GM18502 (cell line): Measurements from ENCODE around the gene NUP155.
A peak's percentile ranks its signal among the peaks of the same experiment; 100 is the strongest.
"Not testable (repeated sequence)": the region's sequence is repeated elsewhere in the genome, so short reads cannot be mapped to it uniquely, and the experiment has no call there.

Source experiments
- ATAC-seq: cut with Tn5 transposase; IDR thresholded peaks from one replicate; pipeline ENCODE4 v1.9.1; 2021; ENCODE audit warnings: mild to moderate bottlenecking; ENCODE audit not compliant: unreplicated experiment, poor library complexity

The NUP155 gene

GRCh38 chr5:37370864-37371726 is at the start of gene NUP155:
TSS of gene NUP155 (minus strand) at chr5:37371106. CDS start at chr5:37370977, 129 bp downstream.
- peak; percentile 95 for ATAC-seq

- no peak for ATAC-seq
Observed at GRCh38 chr5:37417347-37417746, 46.4 kb upstream of the NUP155 start.

DNA sequence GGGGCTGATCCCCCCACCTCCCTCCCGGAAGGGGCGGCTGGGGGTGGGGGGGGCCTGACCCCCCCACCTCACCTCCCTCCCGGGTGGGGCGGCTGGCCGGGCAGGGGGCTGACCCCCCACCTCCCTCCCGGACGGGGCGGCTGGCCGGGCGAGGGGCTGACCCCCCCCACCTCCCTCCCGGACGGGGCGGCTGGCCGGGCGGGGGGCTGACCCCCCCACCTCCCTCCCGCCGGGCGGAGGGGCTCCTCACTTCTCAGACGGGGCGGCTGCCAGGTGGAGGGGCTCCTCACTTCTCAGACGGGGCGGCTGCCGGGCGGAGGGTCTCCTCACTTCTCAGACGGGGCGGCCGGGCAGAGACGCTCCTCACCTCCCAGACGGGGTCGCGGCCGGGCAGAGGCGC is 44.5 kb upstream of the NUP155 start:
- not testable (repeated sequence) for ATAC-seq

DNA sequence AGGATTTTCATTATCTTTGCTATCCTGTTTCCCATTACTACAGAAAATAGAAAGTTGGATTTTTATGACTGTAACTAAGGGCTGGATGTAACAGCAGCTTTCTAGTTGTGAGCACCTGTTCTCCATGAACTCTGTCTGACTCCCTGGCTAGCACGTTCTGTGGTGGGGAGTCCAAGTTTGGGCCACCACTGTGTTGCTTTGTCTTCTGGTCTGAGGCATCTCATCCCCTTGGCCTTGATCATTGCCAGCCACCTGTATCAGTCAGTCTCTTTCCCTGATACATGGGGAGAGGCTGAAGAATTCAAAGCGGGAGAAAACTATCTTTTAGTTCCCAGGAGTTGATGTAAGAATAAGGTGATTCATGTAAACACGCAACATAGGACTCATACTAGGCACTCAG is 41.6 kb upstream of the NUP155 start:
- ATAC-seq, result no peak

- ATAC-seq, result no peak
Observed at GRCh38 chr5:37400501-37400900, 29.6 kb upstream of the NUP155 start.

GRCh38 chr5:37396352-37396751 is 25.4 kb upstream of the NUP155 start:
- ATAC-seq, result no peak

GRCh38 chr5:37391591-37391990 is 20.7 kb upstream of the NUP155 start:
- no peak for ATAC-seq

- ATAC-seq, result peak; percentile 98
Observed at GRCh38 chr5:37379100-37379628, 8.3 kb upstream of the NUP155 start, which contains the start of gene WDR70. TSS of gene WDR70 (plus strand) at chr5:37379318. CDS start at chr5:37379368, 50 bp downstream.

- not testable (repeated sequence) for ATAC-seq
Observed at GRCh38 chr5:37378066-37378465, 7.2 kb upstream of the NUP155 start.

DNA sequence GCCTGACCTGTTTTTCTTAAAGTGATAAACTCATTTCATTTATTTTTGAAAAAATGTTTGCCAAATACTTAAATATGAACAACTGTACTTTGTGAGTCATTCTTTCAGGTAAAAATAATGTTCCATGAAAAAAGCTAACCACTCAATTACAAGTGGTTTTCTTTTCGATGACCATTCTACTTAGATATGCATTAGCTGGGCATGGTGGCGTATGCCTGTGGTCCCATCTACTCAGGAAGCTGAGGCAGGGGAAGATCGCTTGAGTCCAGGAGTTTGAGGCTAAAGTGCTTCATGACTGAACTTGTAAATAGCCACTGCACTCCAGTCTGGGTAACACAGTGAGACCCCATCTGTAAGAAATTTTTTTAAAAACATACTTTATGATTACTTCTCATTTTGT is 4.2 kb upstream of the NUP155 start:
- no peak for ATAC-seq

GRCh38 chr5:37370550-37370863 is 399 bp downstream of the NUP155 start:
- no peak for ATAC-seq

DNA sequence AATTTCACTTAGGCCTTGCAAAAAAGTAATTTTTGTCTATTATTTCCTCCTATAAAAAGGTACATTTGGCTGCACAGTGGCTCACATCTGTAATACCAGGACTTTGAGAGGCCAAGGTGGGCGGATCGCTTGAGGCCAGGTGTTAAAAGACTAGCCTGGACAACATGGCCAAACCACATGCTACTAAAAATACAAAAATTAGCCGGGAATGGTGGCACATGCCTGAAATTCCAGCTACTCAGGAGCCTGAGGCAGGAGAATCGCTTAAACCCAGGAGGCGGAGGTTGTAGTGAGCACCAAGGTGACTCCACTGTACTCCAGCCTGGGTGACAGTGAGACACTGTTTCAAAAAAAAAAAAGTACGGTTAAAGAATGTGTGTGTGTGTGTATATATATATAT is 15.7 kb downstream of the NUP155 start:
- no peak for ATAC-seq

GRCh38 chr5:37342741-37343140 is 28.2 kb downstream of the NUP155 start:
- ATAC-seq, result not testable (repeated sequence)

DNA sequence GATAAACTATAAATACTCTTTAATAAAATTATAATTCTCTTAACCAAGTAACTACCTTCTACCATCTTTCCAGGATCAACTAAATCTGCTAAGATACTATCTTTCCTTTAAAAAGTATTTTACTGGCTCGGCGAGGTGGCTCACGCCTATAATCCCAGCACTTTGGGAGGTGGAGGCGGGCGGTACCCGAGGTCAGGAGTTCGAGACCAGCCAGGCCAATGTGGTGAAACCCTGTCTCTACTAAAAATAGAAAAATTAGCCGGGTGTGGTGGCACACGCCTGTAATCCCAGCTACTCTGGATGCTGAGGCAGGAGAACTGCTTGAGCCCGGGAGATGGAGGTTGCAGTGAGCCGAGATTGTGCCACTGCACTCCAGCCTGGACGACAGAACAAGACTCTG is 36.2 kb downstream of the NUP155 start:
- ATAC-seq, result not testable (repeated sequence)

GRCh38 chr5:37326536-37326935 is 44.4 kb downstream of the NUP155 start:
- no peak for ATAC-seq

- no peak for ATAC-seq
Observed at GRCh38 chr5:37323607-37324006, 47.3 kb downstream of the NUP155 start.

DNA sequence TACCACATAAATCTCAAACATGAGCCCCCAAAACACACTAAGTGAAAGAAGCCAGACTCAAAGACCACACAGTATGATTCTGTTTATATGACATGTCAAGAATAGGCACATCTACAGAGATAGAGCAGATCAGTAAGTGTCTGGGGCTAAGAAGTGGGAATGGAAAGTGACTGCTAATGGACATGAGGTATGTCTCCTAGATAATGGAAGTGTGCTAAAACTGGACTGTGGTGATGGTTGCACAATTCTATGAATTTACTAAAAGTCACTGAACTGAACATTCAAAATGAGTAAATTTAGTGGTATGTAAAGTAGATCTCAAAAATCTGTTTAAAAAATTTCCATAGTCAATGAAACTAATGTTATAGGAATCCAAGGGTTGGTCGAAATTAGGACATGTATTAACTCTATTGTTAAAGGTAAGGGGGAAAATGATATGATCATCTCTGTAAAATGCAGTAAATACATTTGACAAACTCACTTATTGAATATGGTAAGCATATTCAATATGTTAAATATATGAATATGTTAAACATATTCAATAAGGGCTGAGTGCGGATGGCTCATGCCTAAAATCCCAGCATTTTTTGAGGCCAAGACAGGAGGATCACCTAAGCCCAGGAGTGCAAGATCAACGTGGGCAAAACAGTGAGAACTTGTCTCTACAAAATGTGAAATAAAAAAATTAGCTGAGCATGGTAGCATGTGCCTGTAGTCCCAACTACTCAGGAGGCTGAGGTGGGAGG is 51.7 kb downstream of the NUP155 start:
- no peak for ATAC-seq

- ATAC-seq, result no peak
Observed at GRCh38 chr5:37316027-37316426, 54.9 kb downstream of the NUP155 start.

- ATAC-seq, result no peak
Observed at GRCh38 chr5:37310360-37310759, 60.5 kb downstream of the NUP155 start.

- ATAC-seq, result no peak
Observed at GRCh38 chr5:37308793-37309192, 62.1 kb downstream of the NUP155 start.

GRCh38 chr5:37304888-37305287 is 66.0 kb downstream of the NUP155 start:
- ATAC-seq, result no peak
